ENCODE results near the gene TMC2.
A peak's percentile ranks its signal among the peaks of the same experiment; 100 is the strongest.
"Not testable (repeated sequence)": the region's sequence is repeated elsewhere in the genome, so short reads cannot be mapped to it uniquely, and the experiment has no call there.

TMC2 gene, protein sequence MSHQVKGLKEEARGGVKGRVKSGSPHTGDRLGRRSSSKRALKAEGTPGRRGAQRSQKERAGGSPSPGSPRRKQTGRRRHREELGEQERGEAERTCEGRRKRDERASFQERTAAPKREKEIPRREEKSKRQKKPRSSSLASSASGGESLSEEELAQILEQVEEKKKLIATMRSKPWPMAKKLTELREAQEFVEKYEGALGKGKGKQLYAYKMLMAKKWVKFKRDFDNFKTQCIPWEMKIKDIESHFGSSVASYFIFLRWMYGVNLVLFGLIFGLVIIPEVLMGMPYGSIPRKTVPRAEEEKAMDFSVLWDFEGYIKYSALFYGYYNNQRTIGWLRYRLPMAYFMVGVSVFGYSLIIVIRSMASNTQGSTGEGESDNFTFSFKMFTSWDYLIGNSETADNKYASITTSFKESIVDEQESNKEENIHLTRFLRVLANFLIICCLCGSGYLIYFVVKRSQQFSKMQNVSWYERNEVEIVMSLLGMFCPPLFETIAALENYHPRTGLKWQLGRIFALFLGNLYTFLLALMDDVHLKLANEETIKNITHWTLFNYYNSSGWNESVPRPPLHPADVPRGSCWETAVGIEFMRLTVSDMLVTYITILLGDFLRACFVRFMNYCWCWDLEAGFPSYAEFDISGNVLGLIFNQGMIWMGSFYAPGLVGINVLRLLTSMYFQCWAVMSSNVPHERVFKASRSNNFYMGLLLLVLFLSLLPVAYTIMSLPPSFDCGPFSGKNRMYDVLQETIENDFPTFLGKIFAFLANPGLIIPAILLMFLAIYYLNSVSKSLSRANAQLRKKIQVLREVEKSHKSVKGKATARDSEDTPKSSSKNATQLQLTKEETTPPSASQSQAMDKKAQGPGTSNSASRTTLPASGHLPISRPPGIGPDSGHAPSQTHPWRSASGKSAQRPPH

DNA sequence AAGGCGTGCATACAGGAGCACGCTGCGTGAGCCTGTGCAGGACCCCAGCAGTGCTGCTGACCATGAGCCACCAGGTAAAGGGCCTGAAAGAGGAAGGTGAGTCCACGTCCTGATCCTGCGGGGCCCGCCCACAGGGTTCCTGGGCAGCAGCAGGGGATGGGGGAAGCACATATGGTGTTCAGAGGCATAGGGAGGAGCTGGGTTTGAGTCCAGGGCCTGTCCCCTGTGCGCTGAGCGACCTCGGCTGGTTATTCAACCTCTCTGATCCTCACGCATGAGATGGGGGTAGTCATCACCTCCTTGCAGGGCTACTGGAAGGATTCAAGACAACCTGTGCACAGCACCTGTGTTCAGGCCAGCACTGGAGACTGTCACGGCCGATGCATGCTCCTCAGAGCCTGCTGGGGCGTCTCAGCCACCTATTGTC, at the start of gene TMC2:
TMC2 (plus strand) TSS at position 14 of the 427 bp plus-strand sequence; CDS start at position 63, 49 bp downstream.
- no peak for DNase-seq

DNA sequence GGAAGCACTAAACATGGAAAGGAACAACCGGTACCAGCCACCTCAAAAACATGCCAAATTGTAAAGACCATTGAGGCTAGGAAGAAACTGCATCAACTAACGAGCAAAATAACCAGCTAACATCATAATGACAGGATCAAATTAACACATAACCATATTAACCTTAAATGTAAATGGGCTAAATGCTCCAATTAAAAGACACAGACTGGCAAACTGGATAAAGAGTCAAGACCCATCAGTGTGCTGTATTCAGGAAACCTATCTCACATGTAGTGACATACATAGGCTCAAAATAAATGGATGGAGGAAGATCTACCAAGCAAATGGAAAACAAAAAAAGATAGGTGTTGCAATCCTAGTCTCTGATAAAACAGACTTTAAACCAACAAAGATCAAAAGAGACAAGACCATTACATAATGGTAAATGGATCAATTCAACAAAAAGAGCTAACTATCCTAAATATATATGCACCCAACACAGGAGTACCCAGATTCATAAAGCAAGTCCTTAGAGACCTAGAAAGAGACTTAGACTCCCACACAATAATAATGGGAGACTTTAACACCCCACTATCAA, 33.5 kb upstream of the TMC2 start:
- DNase-seq, result not testable (repeated sequence)

DNA sequence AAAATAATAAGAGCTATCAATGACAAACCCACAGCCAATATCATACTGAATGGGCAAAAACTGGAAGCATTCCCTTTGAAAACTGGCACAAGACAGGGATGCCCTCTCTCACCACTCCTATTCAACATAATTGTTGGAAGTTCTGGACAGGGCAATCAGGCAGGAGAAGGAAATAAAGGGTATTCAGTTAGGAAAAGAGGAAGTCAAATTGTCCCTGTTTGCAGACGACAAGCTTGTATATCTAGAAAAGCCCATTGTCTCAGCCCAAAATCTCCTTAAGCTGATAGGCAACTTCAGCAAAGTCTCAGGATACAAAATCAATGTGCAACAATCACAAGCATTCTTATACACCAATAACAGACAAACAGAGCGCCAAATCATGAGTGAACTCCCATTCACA, 31.6 kb upstream of the TMC2 start:
- not testable (repeated sequence) for DNase-seq

DNA sequence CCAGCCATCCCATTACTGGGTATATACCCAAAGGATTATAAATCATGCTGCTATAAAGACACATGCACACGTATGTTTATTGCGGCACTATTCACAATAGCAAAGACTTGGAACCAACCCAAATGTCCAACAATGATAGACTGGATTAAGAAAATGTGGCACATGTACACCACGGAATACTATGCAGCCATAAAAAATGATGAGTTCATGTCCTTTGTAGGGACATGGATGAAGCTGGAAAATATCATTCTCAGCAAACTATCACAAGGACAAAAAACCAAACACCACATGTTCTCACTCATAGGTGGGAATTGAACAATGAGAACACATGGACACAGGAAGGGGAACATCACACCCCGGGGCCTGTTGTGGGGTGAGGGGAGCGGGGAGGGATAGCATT, 29.9 kb upstream of the TMC2 start:
- DNase-seq, result not testable (repeated sequence)

DNA sequence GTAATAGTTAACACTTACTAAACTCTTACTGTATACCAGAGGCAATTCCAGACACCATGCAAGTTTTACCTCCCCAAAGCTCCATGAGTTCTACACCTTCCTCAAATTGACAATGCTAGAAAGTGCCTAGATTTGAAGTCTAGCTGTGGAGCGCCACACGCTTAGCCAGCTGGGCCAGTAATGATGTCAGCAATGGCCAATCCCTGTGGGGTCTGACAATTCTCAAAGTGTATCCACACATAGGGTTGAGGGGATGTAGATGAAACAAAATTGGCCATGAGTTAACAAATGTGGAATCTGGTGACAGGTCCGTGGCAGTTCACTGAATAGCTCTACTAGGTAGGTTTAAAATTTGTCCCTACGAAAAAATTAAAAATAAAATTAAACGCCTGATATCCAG, 28.9 kb upstream of the TMC2 start:
- no peak for DNase-seq

DNA sequence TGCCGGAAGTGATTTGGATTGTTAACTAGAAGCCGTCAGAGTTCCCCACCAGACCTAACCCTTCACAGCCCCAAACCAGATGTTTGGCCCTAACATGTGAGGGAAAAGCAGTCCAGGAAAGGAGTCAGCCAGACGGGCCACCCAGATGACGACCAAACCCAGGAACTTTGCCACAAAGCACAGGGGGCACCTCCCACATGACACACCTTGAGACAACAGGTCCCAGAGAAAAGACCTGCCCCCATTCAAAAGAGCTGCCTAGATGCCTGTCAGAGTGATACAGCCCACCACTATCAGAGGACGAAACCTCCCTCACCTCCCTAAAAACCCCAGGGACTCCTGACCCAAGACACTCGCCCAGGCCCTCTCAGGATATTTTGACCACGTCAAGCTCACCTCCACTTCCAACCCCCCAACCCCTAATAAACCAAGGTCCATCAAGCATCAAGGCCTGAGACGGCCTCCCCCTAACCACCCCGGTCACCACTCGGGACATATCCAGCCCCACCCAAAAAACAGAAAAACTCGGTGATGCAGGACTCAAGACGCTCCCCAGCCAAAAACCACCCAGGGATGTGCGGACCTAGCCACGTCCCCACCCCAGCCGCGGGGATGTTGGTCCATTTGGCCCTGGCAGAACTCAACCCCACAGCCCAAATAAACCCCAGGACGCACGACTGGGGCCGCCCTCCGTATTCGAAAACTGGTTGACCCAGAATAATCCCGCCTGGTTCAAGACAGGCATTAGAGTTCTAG, 28.3 kb upstream of the TMC2 start:
- no peak for DNase-seq

DNA sequence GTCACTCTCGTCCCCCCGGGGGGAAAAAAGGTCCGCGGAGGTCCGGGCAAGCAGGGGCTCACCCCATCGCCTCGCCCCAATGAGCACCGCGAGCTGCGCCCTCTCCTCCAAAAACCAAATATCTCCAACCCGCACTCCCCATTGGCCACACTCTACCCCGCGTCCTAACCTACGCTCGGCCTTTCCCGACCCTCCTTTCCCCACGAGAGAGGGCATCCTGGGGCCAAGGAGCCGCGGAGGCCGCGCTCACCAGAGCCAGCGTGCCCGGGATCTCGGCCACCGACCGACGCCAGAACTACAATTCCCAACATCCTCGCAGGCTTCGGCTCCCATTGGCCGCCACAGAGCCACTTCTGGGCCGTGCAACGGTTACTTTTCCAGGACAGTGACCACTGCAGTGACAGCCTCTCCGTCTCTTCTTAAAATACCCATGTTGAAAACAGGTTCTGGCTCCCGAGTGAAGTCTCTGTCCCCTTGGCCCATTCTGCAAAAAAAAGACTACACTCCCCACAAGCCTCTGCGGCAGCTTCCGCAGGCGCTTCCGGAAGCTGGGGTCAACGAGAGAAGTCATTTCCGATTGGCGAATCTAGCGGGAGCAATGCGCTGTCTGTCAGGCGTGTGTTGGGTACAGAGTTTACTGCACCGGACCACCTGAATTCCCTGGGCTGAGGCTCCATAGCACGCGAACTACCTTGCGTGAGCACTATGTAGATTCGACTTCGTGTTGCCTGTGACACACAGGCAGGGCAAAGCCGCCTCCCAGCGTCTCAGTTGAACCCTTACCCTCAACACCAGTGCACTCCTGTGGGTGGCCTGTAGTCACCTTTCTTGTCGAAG, 27.5 kb upstream of the TMC2 start, which contains the start of gene ZNF343:
ZNF343 (minus strand) TSS at position 285 of the 837 bp plus-strand sequence. CDS start 15,020 bp downstream, outside the sequence.
- peak; percentile 44 for DNase-seq

DNA sequence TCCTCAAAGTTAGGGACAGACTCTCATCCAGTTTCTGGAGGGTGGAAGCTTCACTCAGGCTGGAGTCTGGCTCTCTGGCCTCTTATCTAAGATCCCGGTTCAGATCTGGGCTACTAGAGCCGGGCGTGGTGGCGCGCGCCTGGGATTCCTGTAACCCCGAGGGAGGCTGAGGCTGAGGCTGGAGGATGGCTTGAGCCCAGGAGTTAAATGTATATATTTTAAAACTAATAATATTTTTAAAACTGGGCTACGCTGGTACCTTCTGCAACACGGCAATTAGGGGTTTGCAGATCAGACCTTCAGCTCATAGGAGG, 26.9 kb upstream of the TMC2 start:
- DNase-seq, result no peak

DNA sequence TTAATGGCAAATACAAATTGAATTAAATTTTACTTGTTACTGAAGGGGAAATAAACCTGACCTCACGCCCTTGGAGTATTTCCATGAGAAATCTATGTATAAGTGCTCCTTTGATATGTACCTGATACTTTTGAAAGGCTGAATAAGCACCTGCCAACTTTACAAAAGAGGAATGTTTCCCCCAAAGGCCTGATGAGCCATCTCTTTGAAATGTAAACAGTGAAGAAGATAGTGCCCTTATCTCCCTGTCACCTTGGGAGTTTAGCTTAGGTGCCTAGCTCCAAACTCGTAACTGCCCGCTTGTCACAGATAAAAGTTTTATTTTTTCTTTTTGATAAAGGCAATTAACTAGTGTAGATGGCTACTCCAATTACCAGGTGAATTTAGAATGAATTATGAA, 26.6 kb upstream of the TMC2 start:
- no peak for DNase-seq

DNA sequence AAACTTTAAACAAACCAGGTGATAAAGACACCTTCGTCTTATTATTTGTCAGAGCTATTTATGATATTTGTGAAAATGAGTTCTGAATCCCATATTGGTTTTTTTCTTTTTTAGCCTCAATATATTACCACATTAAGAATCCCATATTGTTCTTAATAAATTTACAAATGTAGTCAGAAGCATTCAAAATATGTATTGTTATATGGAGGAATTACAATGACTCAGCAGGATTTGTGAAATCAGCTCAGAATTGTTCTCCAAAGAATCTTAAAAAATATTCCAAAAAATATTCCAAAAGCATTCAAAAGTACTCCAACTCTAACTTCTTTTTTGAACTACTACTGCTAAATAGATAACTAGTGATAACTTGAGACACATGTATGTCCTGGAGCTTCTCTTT, 21.2 kb upstream of the TMC2 start:
- no peak for DNase-seq

DNA sequence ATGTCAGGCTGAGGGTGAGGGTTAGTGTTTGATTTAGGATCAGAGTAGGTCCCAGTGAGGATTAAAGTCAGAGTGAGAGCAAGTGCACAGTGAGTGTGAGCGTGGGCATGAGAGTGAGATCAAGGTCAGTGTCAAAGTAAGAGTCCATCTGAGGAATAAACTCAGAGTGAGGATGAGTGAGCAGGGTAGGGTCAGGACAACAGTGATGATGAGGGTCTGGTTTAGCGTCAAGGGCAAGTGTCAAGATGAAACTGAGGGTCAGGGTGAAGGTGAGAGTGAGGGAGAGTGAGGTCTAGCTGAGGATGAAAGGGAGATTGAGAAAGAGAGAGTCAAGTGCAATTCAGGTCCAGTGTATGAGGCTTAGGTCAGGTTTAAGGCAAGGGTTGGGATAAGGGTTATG, 20.0 kb upstream of the TMC2 start:
- no peak for DNase-seq

DNA sequence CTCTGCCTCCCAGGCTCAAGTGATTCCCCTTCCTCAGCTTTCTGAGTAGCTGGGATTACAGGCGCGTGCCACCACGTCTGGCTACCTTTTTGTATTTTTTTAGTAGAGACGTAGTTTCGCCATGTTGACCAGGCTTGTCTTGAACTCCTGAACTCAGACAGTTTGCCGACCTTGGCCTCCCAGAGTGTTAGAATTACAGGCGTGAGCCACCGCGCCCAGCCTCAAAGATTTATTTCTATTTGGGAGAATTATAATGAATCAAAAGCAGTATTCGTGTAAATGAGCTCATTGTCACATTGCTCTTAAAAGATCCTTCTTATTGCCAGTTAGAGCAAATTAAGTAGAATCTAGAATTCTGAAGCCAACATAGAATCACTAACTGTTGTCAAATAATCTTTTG, 18.3 kb upstream of the TMC2 start:
- DNase-seq, result no peak

DNA sequence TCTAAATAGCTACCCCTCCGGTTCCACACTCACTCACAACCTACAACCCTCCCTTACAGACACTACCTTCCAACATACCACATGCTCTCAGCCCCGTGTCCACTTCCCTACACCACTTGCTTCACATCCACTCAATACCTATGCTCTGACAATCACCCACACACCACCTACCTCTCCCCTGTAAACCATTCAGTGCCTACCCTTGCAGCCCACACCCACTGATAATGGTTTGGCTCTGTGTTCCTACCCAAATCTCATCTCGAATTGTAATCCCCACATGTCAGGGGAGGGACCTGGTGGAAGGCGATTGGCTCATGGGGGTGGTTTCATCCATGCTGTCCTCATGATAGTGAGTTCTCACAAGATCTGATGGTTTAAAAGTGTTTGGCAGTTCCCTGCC, 17.8 kb upstream of the TMC2 start:
- DNase-seq, result no peak

DNA sequence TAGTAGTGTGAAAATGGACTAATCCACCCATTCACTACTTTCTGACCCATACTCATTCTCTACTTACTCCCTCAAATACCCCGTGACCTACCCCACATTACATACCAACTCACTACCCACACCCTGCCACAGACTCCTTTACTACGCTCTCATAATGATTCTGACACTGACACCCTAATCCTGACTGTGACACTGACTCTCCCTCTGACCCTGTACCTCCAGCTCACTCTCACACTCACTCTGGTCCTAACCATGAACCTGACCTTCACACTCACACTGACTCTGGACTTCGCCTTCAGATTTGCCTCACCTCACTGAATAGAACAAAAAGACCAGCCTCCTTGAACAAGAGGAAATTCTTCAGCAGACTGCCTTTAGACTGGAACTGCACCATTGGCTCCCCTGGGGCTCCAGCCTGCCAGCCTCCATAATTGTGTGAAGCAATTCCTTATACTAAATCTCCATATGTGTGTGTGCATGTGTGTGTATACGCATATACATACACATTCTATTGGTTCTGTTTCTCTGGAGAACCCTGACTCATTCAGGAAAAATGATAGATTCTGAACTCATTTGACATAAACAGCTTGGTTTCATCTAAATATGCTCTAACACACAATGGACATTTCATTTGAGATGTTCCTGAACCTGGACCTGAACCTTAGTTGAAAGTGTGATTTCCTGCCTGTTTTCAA, 17.1 kb upstream of the TMC2 start:
- DNase-seq, result no peak

DNA sequence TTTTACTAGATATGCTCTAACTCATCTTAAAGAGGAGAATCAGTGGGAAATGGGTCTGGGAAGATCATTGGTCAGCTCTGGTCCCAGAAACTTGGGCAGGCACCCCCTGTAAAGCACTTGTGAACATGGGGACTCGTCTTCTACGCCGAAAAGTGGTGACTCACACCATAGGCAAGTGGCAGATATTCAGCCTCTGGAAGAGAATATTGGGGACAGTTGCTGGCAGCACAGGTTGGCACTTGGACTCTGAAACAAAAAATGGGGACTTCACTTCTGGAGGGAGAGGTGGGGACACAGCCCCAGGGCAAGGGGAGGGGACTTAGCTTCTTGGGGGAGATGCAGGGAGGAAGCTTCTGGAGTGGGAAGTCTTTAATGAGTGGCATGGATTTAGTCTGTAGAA, 15.8 kb upstream of the TMC2 start:
- no peak for DNase-seq

DNA sequence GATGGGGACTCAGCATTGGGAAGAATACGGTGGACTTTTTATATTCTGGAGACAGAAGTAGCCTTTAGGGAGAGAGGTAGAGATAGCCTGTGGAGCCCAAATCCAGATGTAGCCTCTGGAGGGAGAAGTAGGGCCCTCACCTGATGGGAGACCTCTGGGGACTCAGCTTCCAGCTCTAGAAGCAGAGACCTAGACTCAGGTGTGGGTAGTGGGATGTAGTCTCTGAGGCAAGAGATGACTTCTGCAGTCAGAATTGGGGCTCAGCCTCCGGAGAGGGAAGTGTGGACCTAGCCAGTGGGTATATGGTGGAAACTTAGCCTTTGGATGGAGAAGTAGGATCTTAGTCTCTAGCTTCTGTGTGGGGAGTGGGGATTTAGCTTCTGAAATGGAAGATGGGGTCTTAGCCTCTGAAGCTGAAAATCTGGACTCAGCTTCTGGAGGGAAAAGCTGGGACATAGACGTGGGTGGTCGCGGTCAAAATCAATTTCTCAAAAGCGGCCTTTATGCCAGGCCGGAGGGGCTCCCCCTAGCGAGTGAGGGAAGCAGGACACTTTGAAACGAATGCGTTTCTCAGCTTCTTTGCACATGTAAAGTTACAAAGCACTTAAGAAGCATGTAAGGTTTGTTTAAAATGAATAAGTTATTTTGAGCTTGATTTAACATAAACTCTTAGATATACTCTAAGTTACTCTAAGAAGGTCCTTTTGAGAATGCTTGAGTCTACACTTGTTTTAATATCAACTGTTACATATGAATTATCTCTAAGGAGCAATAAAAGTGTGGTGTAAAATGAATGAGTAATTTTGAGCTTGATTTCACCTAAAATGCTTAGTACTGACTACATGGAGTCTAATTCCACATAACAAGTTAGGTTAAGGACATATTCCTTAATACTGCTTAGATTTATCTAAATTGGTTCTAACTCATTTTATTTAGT, 14.7 kb upstream of the TMC2 start:
- no peak for DNase-seq

DNA sequence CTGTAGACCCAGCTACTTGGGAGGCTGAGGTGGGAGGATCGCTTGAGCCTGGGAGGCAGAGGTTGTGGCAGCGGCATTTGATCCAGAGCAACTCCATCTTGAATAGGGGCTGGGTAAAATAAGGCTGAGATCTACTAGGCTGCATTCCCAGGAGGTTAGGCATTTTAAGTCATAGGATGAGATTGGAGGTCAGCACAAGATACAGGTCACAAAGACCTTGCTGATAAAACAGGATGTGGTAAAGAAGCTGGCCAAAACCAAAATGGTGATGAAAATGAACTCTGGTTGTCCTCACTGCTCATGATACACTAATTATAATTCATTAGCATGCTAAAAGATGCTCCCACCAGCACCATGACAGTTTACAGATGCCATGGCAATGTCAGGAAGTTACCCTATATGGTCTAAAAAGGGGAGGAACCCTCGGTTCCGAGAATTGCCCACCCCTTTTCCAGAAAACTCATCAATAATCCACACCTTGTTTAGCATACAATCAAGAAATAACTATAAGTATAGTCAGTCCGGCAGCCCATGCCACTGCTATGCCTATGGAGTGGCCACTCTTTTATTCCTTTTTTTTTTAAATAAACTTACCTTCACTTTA, 13.4 kb upstream of the TMC2 start:
- DNase-seq, result not testable (repeated sequence)

DNA sequence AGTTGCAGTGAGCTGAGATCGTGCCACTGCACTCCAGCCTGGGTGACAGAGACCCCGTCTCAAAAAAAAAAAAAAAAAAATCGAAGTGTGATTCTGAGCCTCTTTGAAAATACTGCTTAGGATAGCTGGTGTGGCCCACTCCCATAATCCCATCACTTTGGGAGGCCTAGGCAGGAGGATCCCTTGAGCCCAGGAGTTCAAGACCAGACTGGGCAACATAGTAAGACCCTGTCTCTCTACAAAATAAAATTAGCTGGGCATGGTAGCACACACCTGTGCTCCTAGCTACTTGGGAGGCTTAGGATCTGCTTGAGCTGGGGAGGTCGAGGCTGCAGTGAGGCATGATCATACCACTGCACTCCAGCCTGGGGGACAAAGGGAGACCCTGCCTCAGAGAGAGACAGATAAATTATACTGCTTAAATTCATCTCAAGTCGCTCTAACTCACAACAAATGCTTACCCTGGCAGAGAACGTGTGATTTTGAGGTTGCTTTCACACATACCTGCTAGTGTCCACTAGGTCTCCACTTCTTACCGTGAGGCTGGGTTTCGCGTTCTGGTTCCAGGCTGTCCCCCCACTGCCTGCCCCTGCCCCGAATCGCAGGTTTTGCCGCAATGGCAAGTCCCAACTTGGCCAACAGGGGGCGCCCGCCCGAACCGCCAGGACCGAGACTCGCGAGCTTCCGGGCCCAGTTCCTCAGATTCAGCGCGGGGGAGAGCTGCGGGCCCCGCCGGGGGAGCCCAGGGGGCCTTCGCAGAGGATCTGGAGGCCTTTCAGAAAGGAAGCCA, 12.3 kb upstream of the TMC2 start:
- peak; percentile 63 for DNase-seq
